SK-MEL-5 (cell line): ENCODE results near the gene MYO10. TPM values are rescaled to one million over a fixed set of nuclear protein-coding genes. Genes with fewer than 3 reads are reported as not detected.
"Not testable (repeated sequence)": the region's sequence is repeated elsewhere in the genome, so short reads cannot be mapped to it uniquely, and the experiment has no call there.

Source experiments
- DNase-seq: peaks from one replicate; pipeline ENCODE4 v3.0.0-alpha.2; 2016; ENCODE audit warnings: low read depth, low spot score
- in situ Hi-C: cut with HindIII; loops from 2 replicates; pipeline ENCODE4 v1.10.0; 2016; ENCODE audit warnings: low sequenced_read_pairs, high pct_unique_total_duplicates, low pct_unique_long_range_greater_than_20kb
- polyA plus RNA-seq, 2 experiments: library from polyadenylated mRNA; depleted of rRNA; stranded (reverse); fragments of >200 nt; gene quantifications; 2 replicates each; pipeline ENCODE4 v1.2.3, GENCODE V29; 2015
- total RNA-seq: library from RNA; depleted of rRNA; stranded (reverse); fragments of >200 nt; shearing (Covaris generic); gene quantifications from 2 replicates; pipeline ENCODE4 v1.2.3, GENCODE V29; 2014; rRNA removed

The MYO10 gene
- 161 and 191 TPM in 2 replicates for total RNA-seq
- polyA plus RNA-seq (2015; cell fraction: cytosol; rRNA removed), result 117 and 156 TPM in 2 replicates
- polyA plus RNA-seq (2015; cell fraction: nucleus; rRNA removed), result 66.9 and 85.6 TPM in 2 replicates

DNA sequence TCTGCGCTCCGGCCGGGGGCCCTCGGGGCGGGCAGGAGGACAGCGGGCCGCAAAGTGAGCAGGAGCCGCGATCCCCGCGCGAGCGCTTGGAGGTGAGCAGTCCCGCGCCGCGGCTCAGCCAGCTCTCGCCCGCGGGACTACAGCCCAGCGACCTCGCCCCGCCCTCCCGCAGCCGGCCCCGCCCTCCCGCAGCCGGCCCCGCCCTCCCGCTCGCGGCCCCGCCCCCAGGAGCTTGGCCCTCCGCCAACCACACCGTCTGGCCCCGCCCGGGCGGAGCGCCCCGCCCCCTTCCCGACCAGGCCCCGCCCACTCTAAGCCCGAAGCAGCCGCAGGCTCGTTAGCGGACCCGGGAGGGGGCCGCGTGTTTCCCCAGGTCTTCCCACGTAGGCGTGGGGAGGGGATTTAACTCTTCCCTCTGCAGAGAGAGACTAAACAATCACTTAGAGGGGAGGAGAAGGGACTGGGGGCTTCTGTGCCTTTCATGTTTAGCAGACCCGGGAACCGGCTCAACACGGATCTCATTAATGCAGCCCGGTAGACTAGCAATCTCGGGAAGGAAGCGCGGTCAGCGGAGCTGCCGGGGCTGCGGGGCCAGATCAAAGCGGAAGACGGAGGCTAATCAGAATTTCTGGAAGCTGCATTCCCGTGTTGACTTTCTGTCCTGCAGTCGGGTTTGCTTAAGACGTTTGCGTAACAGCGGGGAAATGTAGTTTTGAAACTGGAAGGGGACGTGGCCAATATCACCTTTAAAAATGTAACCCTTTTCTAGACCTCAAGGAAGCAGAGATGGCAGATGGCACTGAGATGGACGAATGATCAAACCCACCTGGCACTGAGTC lies at the start of gene MYO10:
Gene MYO10, minus strand, starts transcription at position 139 of the 839 bp plus-strand sequence. CDS start 480 bp downstream, outside the sequence.
- DNase-seq, result peak; percentile 83
- in situ Hi-C loops, result loop anchor here (25.0 kb wide), 1 partner anchor 251 kb away; no protein-coding TSS in a partner anchor

DNA sequence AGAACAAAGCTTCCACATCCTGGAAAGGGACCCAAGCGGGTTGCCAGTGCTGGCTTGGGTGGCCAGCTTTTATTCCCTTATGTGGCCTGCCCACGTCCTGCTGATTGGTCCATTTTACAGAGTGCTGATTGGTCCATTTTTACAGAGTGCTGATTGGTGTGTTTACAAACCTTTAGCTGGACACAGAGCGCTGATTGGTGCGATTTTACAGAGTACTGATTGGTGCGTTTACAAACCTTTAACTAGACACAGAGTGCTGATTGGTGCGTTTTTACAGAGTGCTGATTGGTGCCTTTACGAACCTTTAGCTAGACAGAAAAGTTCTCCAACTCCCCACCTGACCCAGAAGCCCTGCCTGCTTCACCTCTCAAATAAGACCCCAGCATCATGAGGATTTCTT lies 49.2 kb upstream of the MYO10 start:
- DNase-seq, in situ Hi-C loops: not testable (repeated sequence)

DNA sequence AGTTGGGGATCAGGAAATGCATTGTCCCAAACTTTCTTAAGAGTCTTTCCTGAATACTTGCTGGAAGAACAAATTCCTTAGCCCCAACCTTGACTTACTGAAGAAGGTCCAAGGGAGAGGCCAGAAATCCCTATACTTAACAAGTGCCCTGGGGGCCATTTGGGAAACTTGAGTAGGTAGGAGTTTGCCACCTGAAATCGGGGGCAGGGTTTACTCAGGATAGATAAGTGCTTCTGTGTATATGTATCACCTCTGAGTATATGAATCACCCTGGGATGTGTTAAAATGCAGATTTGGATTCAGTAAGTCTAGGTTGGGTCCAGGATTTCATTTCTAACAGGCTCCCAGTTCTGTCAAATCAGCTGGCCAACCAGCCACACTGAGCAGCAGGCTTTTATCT lies 47.9 kb upstream of the MYO10 start:
- no peak for DNase-seq
- in situ Hi-C loops, result no loop called here

DNA sequence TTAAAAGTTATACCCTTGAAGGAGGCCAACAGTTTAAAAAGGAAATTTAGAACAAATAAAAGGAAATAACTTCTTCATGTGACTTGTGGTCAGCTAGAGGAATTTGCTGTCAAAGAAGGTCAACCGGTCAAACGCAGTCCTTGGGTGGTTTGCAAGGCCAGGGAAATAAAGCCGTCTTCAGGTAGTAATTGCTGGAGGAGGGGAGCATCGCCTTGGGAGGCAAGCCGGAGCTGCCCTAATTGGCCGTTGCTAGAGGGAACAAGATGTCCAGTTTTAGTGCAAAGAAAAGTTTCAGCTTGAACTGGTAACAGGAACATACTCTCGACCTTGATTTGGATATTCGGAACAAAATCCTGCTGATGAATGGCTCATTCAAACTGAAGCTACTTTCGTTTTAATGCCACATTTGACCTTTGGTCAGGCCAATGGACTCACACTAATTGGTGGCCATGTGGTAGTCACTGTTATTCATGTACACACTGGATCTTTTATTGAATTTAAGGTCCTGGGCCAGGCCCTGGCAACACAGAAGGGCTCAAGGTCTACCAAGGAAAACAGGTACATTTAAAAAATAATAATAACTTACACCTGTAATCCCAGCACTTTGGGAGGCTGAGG lies 47.0 kb upstream of the MYO10 start:
- DNase-seq, result peak; percentile 86
- in situ Hi-C loops, result no loop called here

DNA sequence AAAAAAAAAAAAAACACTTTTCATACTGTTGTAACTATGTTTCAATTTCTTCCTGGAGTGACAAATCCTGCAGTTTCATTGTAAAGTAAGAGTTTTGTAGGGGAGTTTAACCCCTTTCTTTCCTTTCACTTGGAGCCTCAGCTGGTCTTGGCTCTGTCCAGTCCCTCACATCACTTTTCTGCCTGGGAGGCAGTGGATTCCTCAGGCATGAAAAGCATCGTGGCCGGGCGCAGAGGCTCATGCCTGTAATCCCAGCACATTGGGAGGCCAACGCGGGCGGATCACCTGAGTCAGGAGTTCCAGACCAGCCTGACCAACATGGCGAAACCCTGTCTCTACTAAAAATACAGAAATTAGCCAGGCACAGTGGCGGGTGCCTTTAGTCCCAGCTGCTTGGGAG lies 45.6 kb upstream of the MYO10 start:
- no peak for DNase-seq
- in situ Hi-C loops, result no loop called here

DNA sequence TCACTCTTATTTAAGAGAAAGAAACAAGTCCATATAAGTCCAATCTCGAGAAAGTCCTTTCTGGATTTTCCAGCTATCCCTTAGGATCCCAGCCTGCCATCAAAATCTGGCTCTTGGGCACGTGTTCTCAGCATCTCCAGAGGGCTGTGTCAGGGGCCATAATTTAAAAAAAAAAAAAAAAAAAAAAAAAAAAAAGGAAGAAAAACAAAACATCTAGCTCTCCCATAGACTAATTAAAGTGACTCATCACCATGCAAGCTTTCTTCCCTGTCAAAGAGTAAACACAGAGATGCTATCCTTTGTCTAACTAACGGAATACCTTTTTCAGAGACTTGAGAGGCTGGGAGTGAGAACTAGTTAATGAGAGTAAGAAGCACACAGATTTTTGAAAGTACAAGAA lies 44.9 kb upstream of the MYO10 start:
- in situ Hi-C loops, result no loop called here
- DNase-seq, result no peak

DNA sequence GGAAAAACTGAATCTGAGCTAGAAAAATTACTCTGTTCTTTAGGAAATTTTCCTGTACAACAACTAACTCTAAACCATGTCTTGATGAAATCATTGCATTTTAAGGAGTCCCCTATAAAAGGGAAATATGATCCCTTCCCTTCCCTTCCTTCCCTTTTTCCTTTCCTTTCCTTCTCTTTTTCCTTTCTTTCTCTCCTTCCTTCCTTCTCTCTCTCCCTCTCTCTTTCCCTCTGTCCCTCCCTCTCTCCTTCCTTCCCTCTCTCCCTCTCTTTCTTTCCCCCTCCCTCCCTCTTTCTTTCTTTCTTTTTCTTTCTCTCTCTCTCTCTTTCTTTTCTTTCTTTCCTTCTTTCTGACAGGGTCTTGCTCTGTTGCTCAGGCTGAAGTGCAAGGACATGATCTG lies 42.2 kb upstream of the MYO10 start:
- in situ Hi-C loops, result no loop called here
- no peak for DNase-seq

DNA sequence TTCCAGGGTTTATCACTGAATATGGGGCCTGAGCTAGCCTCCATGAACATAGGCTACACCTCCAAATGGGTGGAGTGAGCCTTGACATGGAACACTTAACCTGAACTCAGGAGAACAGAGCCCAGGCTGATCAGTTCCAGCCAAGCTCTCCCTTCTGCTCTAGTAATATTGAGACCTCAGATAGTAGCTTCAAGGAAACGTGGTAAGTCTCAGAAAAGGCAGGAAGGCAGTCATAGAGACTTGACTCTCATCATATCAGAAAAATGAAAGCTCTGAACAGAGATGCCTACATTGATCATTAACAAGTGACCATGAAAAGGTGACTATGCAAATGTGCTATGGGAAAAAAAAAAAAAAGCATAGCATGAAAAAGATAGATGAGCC lies 40.5 kb upstream of the MYO10 start:
- in situ Hi-C loops, result no loop called here
- no peak for DNase-seq

DNA sequence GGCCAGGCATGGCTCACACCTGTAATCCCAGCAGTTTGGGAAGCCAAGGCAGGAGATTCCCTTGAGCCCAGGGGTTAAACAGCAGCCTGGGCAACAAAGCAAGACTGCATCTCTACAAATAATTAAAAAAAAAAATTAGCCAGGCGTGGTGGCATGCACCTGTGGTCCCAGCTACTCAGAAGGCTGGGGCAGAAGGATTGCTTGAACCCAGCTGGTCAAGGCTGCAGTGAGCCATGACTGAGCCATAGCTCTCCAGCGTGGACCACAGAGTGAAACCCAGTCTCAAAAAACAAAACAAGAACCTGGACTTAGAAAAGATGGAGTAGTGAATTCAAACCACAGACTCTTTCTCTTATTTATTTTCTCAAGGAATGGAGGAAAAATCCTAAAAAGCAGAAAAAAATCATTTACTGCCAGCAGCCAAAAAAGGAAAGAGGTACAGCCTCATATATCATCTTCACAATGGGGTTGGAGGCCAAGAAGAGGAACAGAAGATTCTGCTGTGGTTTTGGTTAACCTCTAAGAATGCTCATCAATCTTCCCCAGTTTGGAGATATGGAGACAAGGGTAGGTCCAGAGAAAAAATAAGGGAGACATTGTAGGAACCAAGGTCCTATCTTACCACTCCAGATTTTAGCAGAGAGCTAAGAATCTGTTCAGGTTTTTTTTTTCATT lies 40.0 kb upstream of the MYO10 start:
- in situ Hi-C loops, result no loop called here
- DNase-seq, result no peak

DNA sequence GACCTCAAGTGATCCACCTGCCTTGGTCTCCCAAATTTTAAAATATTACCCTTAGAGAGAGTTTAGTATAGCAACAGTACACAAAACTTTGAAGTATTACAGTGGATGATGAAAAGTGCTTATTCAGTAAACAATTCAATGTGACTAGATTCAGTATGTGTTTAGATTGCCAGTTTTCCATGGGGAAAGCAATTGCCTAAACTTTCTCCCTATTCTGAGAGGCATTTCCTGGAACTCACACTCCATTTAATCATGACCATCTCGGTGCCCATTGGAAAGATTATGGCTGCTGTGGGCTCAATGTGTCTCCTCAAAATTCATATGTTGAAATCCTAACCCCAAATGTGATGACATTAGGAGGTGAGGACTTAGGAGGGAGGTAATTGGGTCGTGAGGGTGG lies 38.9 kb upstream of the MYO10 start:
- in situ Hi-C loops, result no loop called here
- no peak for DNase-seq

DNA sequence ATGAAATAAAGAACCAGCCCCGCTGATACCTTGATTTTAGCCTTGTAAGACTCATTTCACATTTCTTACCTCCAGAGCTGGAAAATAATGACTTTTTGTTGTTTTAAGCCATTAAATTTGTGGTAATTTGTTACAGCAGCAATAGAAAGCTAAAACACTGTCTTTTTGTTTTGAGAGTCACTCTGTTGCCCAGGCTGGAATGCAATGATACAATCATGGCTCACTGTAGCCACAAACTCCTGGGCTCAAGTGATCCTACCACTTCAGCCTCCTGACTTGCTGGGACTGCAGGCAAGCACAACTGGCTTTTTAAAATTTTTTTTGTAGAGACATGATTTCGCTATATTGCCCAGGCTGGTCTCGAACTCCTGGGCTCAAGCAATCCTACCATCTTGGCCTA lies 34.7 kb upstream of the MYO10 start:
- peak; percentile 73 for DNase-seq

DNA sequence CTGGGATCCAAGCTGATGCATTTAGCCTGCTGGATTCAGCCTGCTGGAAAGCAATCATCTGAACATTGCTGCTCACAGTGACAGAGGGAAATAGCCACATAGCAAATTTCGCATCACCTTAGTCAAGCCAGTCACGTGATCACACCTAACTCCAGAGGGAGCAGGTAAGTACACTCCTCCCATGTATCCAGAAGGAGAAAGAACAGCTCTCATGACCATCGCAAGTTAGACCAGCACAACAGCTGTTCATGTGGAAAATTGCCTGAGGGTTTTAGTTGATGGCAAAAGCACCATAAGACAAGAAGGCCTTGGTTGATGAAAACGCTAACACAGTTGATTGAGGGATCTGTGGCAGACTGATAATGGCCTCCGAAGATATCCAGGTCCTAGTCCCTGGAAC lies 34.2 kb upstream of the MYO10 start:
- in situ Hi-C loops, result no loop called here
- DNase-seq, result peak; percentile 76

More for the DNA sequence above, 34.7 kb upstream of the MYO10 start:
- in situ Hi-C loops, result no loop called here

DNA sequence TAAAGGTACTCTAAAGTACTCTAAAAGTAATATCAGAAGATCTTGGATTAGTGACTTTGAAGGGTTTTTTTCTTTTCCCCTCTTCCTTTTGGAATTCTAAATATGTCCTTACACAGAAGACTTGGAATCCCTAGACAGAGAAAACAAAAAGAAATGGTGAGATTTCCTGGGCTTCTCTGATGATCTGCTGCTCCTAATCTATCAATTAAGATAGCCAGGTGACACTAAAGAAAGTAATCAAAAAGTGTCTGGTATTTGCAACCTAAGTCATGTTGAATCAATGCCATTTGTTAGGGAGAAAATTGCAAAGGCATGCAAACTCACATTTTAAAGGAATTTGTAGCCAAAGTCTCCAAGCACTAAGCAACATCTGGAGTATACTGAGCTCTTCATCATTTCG lies 29.5 kb upstream of the MYO10 start:
- in situ Hi-C loops, result no loop called here
- no peak for DNase-seq

DNA sequence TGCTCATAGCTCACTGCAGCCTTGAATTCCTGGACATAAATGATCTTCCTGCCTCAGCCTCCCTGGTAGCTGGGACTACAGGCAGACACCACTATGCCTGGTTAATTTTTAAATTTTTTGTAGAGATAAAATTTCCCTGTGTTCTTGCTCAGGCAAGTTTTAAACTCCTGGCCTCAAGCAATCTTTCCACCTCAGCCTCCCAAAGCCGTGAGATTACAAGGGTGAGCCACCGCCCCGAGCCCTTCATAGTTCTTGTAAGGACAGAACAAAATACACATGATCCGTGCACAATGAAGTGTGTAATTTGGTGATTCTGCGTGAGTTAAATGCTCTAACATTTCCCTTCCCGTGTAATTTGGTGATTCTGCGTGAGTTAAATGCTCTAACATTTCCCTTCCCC lies 27.7 kb upstream of the MYO10 start:
- DNase-seq, result no peak
- in situ Hi-C loops, result no loop called here

DNA sequence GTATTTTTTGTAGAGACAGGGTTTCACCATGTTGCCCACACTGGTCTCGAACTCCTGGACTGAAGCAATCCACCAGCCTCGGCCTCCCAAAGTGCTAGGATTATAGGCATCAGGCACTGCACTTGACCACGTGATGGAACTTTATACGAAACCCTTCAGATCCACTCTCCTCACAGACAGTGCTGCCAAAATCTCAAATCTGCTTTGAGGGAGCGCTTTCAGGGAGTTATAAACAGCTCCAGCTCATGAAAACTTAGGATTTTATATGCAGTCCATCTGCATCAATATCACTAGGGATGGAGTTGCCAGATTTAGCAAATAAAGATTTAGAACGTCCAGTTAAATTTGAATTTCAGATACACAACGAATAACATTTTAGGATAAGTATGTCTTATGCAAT lies 25.0 kb upstream of the MYO10 start:
- in situ Hi-C loops, result no loop called here
- no peak for DNase-seq

DNA sequence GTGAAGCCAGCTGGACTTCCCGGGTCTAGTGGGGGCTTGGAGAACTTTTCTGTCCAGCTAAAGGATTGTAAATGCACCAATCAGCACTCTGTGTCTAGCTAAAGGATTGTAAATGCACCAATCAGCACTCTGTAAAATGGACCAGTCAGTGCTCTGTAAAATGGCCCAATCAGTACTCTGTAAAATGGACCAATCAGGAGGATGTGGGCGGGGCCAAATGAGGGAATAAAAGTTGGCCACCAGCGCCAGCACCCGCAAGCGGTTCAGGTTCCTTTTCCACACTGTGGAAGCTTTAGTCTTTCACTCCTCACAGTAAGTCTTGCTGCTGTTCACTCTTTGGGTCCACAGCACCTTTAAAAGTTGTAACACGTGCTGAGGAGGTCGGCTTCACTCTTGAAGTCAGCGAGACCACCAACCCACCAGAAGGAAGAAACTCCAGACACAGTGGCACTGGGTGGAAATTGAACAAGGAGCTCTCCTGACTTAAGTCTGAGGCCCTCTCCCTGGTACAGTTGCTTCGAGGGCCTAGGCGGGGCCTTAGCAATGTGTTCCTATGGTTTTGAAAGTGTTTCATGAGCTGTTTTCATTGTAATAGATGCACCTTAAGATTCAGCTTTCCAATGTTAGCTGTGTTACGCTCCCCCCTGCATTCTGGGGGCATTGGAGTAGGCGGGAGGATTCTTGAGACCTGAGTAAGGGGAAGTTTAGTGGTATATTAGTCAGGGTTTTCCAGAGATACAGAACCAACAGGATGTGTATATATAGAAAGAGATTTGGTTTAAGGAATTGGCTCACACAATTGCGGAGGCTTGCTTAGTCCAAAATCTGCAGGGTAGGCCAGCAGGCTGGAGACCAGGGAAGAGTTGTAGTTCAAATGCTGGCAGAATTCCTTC lies 21.5 kb upstream of the MYO10 start:
- no peak for DNase-seq
- in situ Hi-C loops, result no loop called here

DNA sequence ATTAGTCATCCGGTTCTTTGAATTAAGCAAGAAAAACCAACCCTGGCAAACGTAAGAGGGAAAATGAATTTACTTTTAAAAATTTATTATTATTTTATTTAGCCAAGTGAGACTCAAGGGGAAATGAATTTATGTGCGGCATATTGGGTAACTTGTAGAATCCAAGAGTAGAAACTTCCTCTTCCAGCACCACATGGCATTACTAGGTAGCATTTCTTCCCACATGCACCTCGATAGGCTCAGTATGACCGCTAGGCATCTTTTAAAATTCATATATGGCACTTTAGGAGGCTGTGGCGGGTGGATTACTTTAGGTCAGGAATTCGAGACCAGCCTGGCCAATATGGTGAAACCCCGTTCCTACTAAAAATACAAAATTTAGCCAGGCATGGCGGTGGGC lies 17.6 kb upstream of the MYO10 start:
- in situ Hi-C loops, result no loop called here
- no peak for DNase-seq
